ENCODE measurements around the gene PCDH8.
A peak's percentile ranks its signal among the peaks of the same experiment; 100 is the strongest.

Gene PCDH8

GRCh38 chr13:52811841-52812240 is 36.6 kb downstream of the PCDH8 start:
- Histone ChIP-seq H3K36me3 (ENCODE audit: control insufficient read depth, insufficient read depth, low read length) (no peaks in the 10 kb centered on the region), H3K4me3 (replicated peaks; ENCODE audit: low read depth, low read length) (no peak overlapping the region), H3K27me3 (replicated peaks; ENCODE audit: control insufficient read depth, insufficient read depth, low read length) (no peaks in the 10 kb centered on the region)
- DNase-seq (ENCODE audit: extremely low read depth, insufficient read length), result no peak
- no peak for TF ChIP-seq CTCF (IDR thresholded peaks at IDR 0.05; ENCODE audit: insufficient read depth, low read length, poor library complexity, severe bottlenecking)

GRCh38 chr13:52810526-52810925 is 37.9 kb downstream of the PCDH8 start:
- DNase-seq (ENCODE audit: extremely low read depth, insufficient read length), result no peak
- H3K36me3 ChIP-seq (ENCODE audit: control insufficient read depth, insufficient read depth, low read length), result no peaks in the 10 kb centered on the region
- no peaks in the 10 kb centered on the region for H3K27me3 ChIP-seq (replicated peaks; ENCODE audit: control insufficient read depth, insufficient read depth, low read length)
- no peak overlapping the region for H3K4me3 ChIP-seq (replicated peaks; ENCODE audit: low read depth, low read length)
- TF ChIP-seq CTCF (IDR thresholded peaks at IDR 0.05; ENCODE audit: insufficient read depth, low read length, poor library complexity, severe bottlenecking), result no peak

GRCh38 chr13:52810011-52810410 is 38.4 kb downstream of the PCDH8 start:
- Histone ChIP-seq H3K27me3 (replicated peaks; ENCODE audit: control insufficient read depth, insufficient read depth, low read length) (no peaks in the 10 kb centered on the region), H3K4me3 (replicated peaks; ENCODE audit: low read depth, low read length) (no peak overlapping the region), H3K36me3 (ENCODE audit: control insufficient read depth, insufficient read depth, low read length) (no peaks in the 10 kb centered on the region)
- TF ChIP-seq CTCF (IDR thresholded peaks at IDR 0.05; ENCODE audit: insufficient read depth, low read length, poor library complexity, severe bottlenecking), result no peak
- no peak for DNase-seq (ENCODE audit: extremely low read depth, insufficient read length)

- no peak overlapping the region for H3K4me3 ChIP-seq (replicated peaks; ENCODE audit: low read depth, low read length)
- peak; percentile 80 for TF ChIP-seq CTCF (IDR thresholded peaks at IDR 0.05; ENCODE audit: insufficient read depth, low read length, poor library complexity, severe bottlenecking)
Observed at GRCh38 chr13:52809310-52809769, 39.1 kb downstream of the PCDH8 start.

GRCh38 chr13:52808842-52809219 is 39.6 kb downstream of the PCDH8 start:
- Histone ChIP-seq H3K36me3 (ENCODE audit: control insufficient read depth, insufficient read depth, low read length) (no peaks in the 10 kb centered on the region), H3K27me3 (replicated peaks; ENCODE audit: control insufficient read depth, insufficient read depth, low read length) (no peaks in the 10 kb centered on the region), H3K4me3 (replicated peaks; ENCODE audit: low read depth, low read length) (no peak overlapping the region)
- no peak for TF ChIP-seq CTCF (IDR thresholded peaks at IDR 0.05; ENCODE audit: insufficient read depth, low read length, poor library complexity, severe bottlenecking)
- no peak for DNase-seq (ENCODE audit: extremely low read depth, insufficient read length)

More at GRCh38 chr13:52809310-52809769, 39.1 kb downstream of the PCDH8 start:
- Histone ChIP-seq H3K27me3 (replicated peaks; ENCODE audit: control insufficient read depth, insufficient read depth, low read length) (no peaks in the 10 kb centered on the region), H3K36me3 (ENCODE audit: control insufficient read depth, insufficient read depth, low read length) (no peaks in the 10 kb centered on the region)
- peak; percentile 50 for DNase-seq (ENCODE audit: extremely low read depth, insufficient read length)

GRCh38 chr13:52806029-52806428 is 42.4 kb downstream of the PCDH8 start:
- Histone ChIP-seq H3K36me3 (ENCODE audit: control insufficient read depth, insufficient read depth, low read length) (no peaks in the 10 kb centered on the region), H3K27me3 (replicated peaks; ENCODE audit: control insufficient read depth, insufficient read depth, low read length) (no peaks in the 10 kb centered on the region), H3K4me3 (replicated peaks; ENCODE audit: low read depth, low read length) (no peak overlapping the region)
- DNase-seq (ENCODE audit: extremely low read depth, insufficient read length), result no peak
- no peak for TF ChIP-seq CTCF (IDR thresholded peaks at IDR 0.05; ENCODE audit: insufficient read depth, low read length, poor library complexity, severe bottlenecking)
